Trophoblast cell (in vitro differentiated cells and primary cell): ENCODE measurements around the gene TACC2.
"Not testable (repeated sequence)": the region's sequence is repeated elsewhere in the genome, so short reads cannot be mapped to it uniquely, and the experiment has no call there.

Source experiments
- DNase-seq, 2 donors: peaks; one replicate each; pipeline ENCODE4 v3.0.0-alpha.2; 2016
- H2AFZ ChIP-seq: 2 replicates; pipeline ENCODE4 v1.6.1; 2013; ENCODE audit warnings: low read length, moderate library complexity, mild to moderate bottlenecking; ENCODE audit not compliant: insufficient read depth, poor library complexity
- H2AK5ac ChIP-seq: 2 replicates; pipeline ENCODE4 v1.6.1; 2013; ENCODE audit warnings: mild to moderate bottlenecking, low read length
- H2BK120ac ChIP-seq: 2 replicates; pipeline ENCODE4 v1.6.1; 2013; ENCODE audit warnings: low read length, mild to moderate bottlenecking, moderate library complexity; ENCODE audit not compliant: insufficient read depth, poor library complexity
- H2BK12ac ChIP-seq: 2 replicates; pipeline ENCODE4 v1.6.1; 2013; ENCODE audit warnings: mild to moderate bottlenecking, low read length, moderate library complexity
- H2BK5ac ChIP-seq: 2 replicates; pipeline ENCODE4 v1.6.1; 2013; ENCODE audit warnings: low read length, low read depth, moderate library complexity, mild to moderate bottlenecking; ENCODE audit not compliant: poor library complexity
- H3K14ac ChIP-seq: 2 replicates; pipeline ENCODE4 v1.6.1; 2013; ENCODE audit warnings: mild to moderate bottlenecking, low read length
- H3K18ac ChIP-seq: 2 replicates; pipeline ENCODE4 v1.6.1; 2013; ENCODE audit warnings: mild to moderate bottlenecking, low read length
- H3K23ac ChIP-seq: 2 replicates; pipeline ENCODE4 v1.6.1; 2013; ENCODE audit warnings: low read length
- H3K27ac ChIP-seq: 2 replicates; pipeline ENCODE4 v1.5.1; 2013; ENCODE audit warnings: low read depth, mild to moderate bottlenecking, inconsistent platforms, low read length, moderate library complexity
- H3K27me3 ChIP-seq: 2 replicates; pipeline ENCODE4 v1.6.1; 2013; ENCODE audit warnings: inconsistent platforms, mild to moderate bottlenecking, low read length, moderate library complexity; ENCODE audit not compliant: insufficient read depth
- H3K36me3 ChIP-seq, 2 experiments: 1 replicate in 1 of 2; 2 replicates in 1 of 2; pipeline ENCODE4 v1.6.1; 2013; ENCODE audit warnings: low read length in 2 of 2, mild to moderate bottlenecking in 2 of 2, moderate library complexity in 1 of 2; ENCODE audit not compliant: insufficient read depth in 2 of 2, control insufficient read depth in 1 of 2
- H3K4ac ChIP-seq: 2 replicates; pipeline ENCODE4 v1.6.1; 2013; ENCODE audit warnings: low read depth, mild to moderate bottlenecking, low read length, moderate library complexity
- H3K4me1 ChIP-seq, 2 experiments: 1 replicate in 1 of 2; 2 replicates in 1 of 2; pipeline ENCODE4 v1.6.1; 2013; ENCODE audit warnings: low read length in 2 of 2, mild to moderate bottlenecking in 2 of 2, moderate library complexity in 1 of 2; ENCODE audit not compliant: insufficient read depth in 2 of 2, control insufficient read depth in 1 of 2
- H3K4me2 ChIP-seq: 2 replicates; pipeline ENCODE4 v1.6.1; 2013; ENCODE audit warnings: inconsistent platforms, mild to moderate bottlenecking, low read length, moderate library complexity
- H3K4me3 ChIP-seq: 2 replicates; pipeline ENCODE4 v1.5.1; 2013; ENCODE audit warnings: mild to moderate bottlenecking, low read depth, low read length, inconsistent platforms
- H3K79me1 ChIP-seq: one replicate; pipeline ENCODE4 v1.6.1; 2013; ENCODE audit warnings: low read length
- H3K79me2 ChIP-seq: 2 replicates; pipeline ENCODE4 v1.6.1; 2013; ENCODE audit warnings: low read length, mild to moderate bottlenecking; ENCODE audit not compliant: control insufficient read depth, insufficient read depth, poor library complexity
- H3K9ac ChIP-seq: 2 replicates; pipeline ENCODE4 v1.6.1; 2013; ENCODE audit warnings: mild to moderate bottlenecking, low read length
- H3K9me3 ChIP-seq: 2 replicates; pipeline ENCODE4 v1.6.1; 2013; ENCODE audit warnings: low read depth, mild to moderate bottlenecking, control low read depth, inconsistent platforms, low read length; ENCODE audit not compliant: insufficient read depth
- H4K12ac ChIP-seq: 2 replicates; pipeline ENCODE4 v1.6.1; 2013; ENCODE audit warnings: low read depth, mild to moderate bottlenecking, low read length, moderate library complexity
- H4K8ac ChIP-seq: 2 replicates; pipeline ENCODE4 v1.6.1; 2013; ENCODE audit warnings: low read depth, mild to moderate bottlenecking, low read length, moderate library complexity
- H4K91ac ChIP-seq: one replicate; pipeline ENCODE4 v1.6.1; 2013; ENCODE audit warnings: low read depth, mild to moderate bottlenecking, low read length, moderate library complexity
- WGBS: extraction: QIAGEN DNeasy Blood & Tissue Kit; methylation state at CpG from one replicate; pipeline ENCODE4 v1.1.7; 2013; ENCODE audit warnings: missing lambda C conversion rate; ENCODE audit not compliant: insufficient read length, insufficient coverage; ENCODE audit errors: extremely low coverage; 5-methylcytosine and 5-hydroxymethylcytosine counted together

Gene TACC2

DNA sequence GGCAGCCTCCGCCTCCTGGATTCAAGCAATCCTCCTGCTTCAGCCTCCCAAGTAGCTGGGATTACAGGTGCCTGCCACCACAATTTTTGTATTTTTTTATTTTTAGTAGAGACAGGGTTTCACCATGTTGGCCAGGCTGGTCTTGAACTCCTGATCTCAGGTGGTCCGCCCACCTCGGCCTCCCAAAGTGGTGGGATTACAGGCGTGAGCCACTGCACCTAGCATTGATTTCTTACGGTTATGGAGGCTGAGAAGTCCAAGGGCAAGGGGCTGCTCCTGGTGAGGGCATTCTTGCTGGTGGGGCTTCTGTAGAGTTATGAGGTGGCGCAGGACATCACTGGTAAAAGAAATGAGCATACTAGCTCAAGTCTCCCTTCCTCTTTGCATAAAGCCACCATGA, 86.9 kb downstream of the TACC2 start:
- H3K79me2 ChIP-seq = not testable (repeated sequence)

DNA sequence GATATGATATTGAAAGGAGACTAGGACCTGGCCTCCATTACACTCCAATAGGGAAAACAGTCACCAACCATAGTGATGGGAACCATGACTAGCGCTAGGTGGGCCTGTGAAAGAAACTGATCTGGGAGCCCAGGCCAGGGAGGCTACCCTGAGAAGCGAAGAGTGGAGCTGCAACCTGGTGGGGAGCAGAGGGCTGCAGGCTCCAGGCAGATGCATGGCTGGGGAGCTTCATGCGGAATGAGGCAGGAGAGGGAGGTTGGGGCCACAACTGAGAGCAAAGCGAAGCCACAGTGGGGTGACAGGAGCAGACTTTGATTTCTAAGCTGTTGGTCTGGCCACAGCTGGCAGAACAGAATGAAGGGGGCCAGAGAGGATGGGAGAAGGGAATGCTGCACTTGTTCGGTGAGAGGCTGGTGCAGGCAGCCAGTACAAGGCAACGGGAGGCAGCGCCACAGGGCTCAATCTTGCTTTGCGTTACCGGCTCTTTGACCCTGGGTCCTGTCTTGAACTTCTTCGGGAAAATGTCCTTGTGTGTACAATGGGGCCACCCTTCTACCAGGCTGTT, 88.4 kb downstream of the TACC2 start:
- Histone ChIP-seq H3K36me3 (no peaks in the 10 kb centered on the region), H3K27me3 (no peaks in the 10 kb centered on the region), H3K14ac (no peak overlapping the region), H3K4me1 (no peaks in the 10 kb centered on the region), H2AK5ac (no peak overlapping the region), H3K27ac (no peak overlapping the region), H3K4ac (no peak overlapping the region), H3K18ac (no peak overlapping the region), H4K12ac (no peak overlapping the region), H2BK12ac (no peak overlapping the region), H2BK120ac (no peak overlapping the region), H3K23ac (no peak overlapping the region), H3K79me2 (no peaks in the 10 kb centered on the region), H2AFZ (no peak overlapping the region), H2BK5ac (no peak overlapping the region), H3K9me3 (no peaks in the 10 kb centered on the region), H3K4me2 (no peak overlapping the region), H4K8ac (no peak overlapping the region), H3K9ac (no peak overlapping the region), H3K79me1 (no peaks in the 10 kb centered on the region), H3K4me3 (no peak overlapping the region), H4K91ac (no peak overlapping the region)
- no CpG with 5 or more reads among the region's 10 CpGs for WGBS
- no peak for DNase-seq

More for the DNA sequence above, 86.9 kb downstream of the TACC2 start:
- H3K4ac ChIP-seq, H3K4me2 ChIP-seq, H4K8ac ChIP-seq, DNase-seq, H3K27ac ChIP-seq, H2BK120ac ChIP-seq, H3K18ac ChIP-seq, H3K23ac ChIP-seq, H3K14ac ChIP-seq, H3K4me3 ChIP-seq, H4K91ac ChIP-seq, H3K36me3 ChIP-seq, H3K79me1 ChIP-seq, H3K4me1 ChIP-seq, H2AFZ ChIP-seq, H2BK12ac ChIP-seq, H3K9me3 ChIP-seq, H3K27me3 ChIP-seq, H2AK5ac ChIP-seq, H2BK5ac ChIP-seq, H4K12ac ChIP-seq: not testable (repeated sequence)
- no CpG with 5 or more reads among the region's 6 CpGs for WGBS
- H3K9ac ChIP-seq = peak overlapping the region; percentile 50

DNA sequence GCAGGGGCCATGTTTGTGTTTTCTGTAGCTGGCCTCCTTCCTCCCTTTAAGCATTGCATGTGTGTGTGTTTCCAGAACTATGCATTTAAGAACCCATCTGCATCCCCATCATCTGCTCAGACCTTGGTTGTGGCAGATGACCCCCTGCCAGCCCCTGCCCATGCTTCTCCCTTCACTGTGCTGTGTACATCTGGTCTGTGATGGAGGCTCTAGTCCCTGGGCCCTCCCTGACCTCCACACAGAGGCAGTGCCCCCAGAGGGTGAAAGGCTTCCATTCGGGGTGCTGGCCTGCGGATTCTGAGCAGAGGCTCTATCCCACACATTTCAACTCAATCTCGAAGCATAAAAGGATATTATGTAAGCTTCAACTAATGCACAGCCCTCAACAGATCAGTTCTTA, 89.4 kb downstream of the TACC2 start:
- Histone ChIP-seq H3K27me3 (no peaks in the 10 kb centered on the region), H3K36me3 (no peaks in the 10 kb centered on the region), H3K79me1 (no peaks in the 10 kb centered on the region), H4K91ac (no peak overlapping the region), H3K4ac (no peak overlapping the region), H2AFZ (no peak overlapping the region), H4K8ac (no peak overlapping the region), H4K12ac (no peak overlapping the region), H2BK120ac (no peak overlapping the region), H3K4me3 (no peak overlapping the region), H3K9ac (no peak overlapping the region), H3K27ac (no peak overlapping the region), H3K23ac (no peak overlapping the region), H3K18ac (no peak overlapping the region), H3K4me1 (no peaks in the 10 kb centered on the region), H3K4me2 (no peak overlapping the region), H2BK12ac (no peak overlapping the region), H2AK5ac (no peak overlapping the region), H3K14ac (no peak overlapping the region), H3K9me3 (no peaks in the 10 kb centered on the region), H3K79me2 (no peaks in the 10 kb centered on the region), H2BK5ac (no peak overlapping the region)
- no peak for DNase-seq
- WGBS = no CpG with 5 or more reads among the region's 3 CpGs

DNA sequence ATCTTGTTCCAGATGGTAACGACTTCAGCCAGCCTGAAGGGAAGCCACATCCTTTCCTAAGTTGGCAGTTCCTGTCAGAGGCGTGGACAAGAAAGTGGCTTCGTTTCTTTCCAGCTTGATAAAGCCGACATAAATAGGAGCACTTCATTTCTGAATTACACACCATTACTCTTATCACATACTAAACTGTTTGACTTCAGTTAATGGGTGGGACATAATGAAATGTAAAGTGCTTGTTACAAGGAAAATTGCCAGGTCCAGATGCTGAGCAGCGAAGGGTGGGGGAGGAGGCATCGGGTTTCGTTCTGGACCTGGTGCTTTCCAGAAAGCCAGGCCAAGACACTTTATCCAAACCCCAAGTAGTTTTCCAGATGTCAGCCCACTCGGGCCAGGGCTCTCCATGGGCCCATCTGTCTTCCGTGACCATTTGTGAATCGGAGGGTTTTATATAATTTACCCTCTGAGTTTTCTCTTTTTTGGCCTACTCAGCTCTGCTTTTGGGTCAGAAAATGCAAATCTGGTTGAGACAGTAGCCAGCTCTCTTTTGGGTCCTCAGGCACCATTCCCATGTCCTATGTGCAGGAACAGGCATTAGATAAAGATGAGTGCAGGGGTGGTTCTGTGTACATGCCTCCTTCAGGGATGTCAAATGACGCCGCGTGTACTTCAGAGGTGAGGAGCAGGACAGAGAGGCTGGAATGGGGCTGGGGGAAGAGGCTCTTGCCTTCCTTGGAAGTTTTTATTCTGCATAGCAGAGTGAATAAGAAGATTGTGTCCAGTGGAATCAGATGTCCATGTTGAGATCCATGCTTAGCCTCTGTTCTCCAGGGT, 90.2 kb downstream of the TACC2 start:
- Histone ChIP-seq H3K9me3 (no peaks in the 10 kb centered on the region), H3K9ac (no peak overlapping the region), H3K23ac (no peak overlapping the region), H2BK120ac (no peak overlapping the region), H3K36me3 (no peaks in the 10 kb centered on the region), H2AK5ac (no peak overlapping the region), H2BK5ac (no peak overlapping the region), H3K27ac (no peak overlapping the region), H3K79me1 (no peaks in the 10 kb centered on the region), H3K4me2 (no peak overlapping the region), H3K4me3 (no peak overlapping the region), H3K14ac (no peak overlapping the region), H2BK12ac (no peak overlapping the region), H3K4me1 (no peaks in the 10 kb centered on the region), H4K91ac (no peak overlapping the region), H3K27me3 (no peaks in the 10 kb centered on the region), H3K79me2 (no peaks in the 10 kb centered on the region), H2AFZ (no peak overlapping the region), H3K18ac (no peak overlapping the region), H4K8ac (no peak overlapping the region), H3K4ac (no peak overlapping the region), H4K12ac (no peak overlapping the region)
- no peak for DNase-seq
- WGBS = no CpG with 5 or more reads among the region's 13 CpGs
